Measurements from ENCODE around the gene SELENOS.
A peak's percentile ranks its signal among the peaks of the same experiment; 100 is the strongest.

The SELENOS gene

DNA sequence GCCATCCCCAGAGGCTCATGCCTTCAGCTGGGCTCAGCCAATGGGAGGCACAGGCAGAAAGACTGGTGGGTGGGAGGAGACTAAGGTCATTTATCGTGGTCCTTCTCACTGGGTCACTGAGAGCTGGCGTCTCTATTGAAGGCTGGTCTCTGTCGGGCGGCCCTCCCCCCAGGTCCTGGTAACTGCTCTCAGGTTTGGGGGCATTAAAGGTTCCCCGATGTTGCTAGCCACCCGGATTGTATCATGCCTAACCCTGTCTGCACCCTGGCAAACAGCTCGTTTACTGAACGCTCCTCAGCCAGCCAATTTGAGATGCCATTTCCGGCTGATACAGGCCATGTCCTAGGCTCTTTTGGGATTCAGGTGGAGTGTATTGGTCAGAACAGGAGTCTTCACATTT, 10.5 kb downstream of the SELENOS start:
- peak overlapping the region in 1 of 2 experiments; percentile 22 for H3K14ac ChIP-seq (ENCODE audit: low read length in 2 of 2)
- no peak overlapping the region for H3K27ac ChIP-seq (ENCODE audit: low read length, poor library complexity, severe bottlenecking)
- H3K79me1 ChIP-seq (replicated peaks; ENCODE audit: low read length, poor library complexity, severe bottlenecking): peaks cover 2% of the 10 kb centered on the region
- peaks cover 28 to 33% of the 10 kb centered on the region in 2 experiments for H3K36me3 ChIP-seq (ENCODE audit: control insufficient read depth in 1 of 2, insufficient read depth in 2 of 2, low read depth in 1 of 2, low read length in 2 of 2)
- DNase-seq: no peak
- 95% methylated on average over 9 of the region's 9 CpGs for WGBS
- H2BK15ac ChIP-seq (ENCODE audit: low read depth, poor library complexity, severe bottlenecking): no peak overlapping the region
- no peak overlapping the region for H3K23ac ChIP-seq (ENCODE audit: low read length in 2 of 2)
- H2BK120ac ChIP-seq (ENCODE audit: low read depth, low read length): no peak overlapping the region
- no peak overlapping the region for H4K8ac ChIP-seq (ENCODE audit: low read length)
- no peaks in the 10 kb centered on the region for H3K9me3 ChIP-seq (ENCODE audit: control insufficient read depth, low read length)
- H3K4ac ChIP-seq (ENCODE audit: low read depth in 1 of 2, low read length in 2 of 2): no peak overlapping the region
- H3K9ac ChIP-seq (ENCODE audit: low read length): peak overlapping the region; percentile 71
- no peak overlapping the region for H2AK5ac ChIP-seq (ENCODE audit: low read length, severe bottlenecking)
- H4K91ac ChIP-seq (ENCODE audit: low read length): no peak overlapping the region
- H3K18ac ChIP-seq (ENCODE audit: low read depth in 1 of 2, low read length in 2 of 2): no peak overlapping the region
- H3K27me3 ChIP-seq (ENCODE audit: control insufficient read depth in 1 of 2, insufficient read depth in 1 of 2, low read length in 2 of 2): no peaks in the 10 kb centered on the region
- no peak overlapping the region for H2BK12ac ChIP-seq (ENCODE audit: low read length in 2 of 2)
- H2BK5ac ChIP-seq (ENCODE audit: low read depth, low read length, poor library complexity, severe bottlenecking): no peak overlapping the region
- peaks cover 5% of the 10 kb centered on the region for H3K4me1 ChIP-seq (ENCODE audit: control insufficient read depth, insufficient read depth, low read depth, low read length)
- no peak overlapping the region for H2AFZ ChIP-seq (ENCODE audit: low read depth, low read length)
- H3K4me3 ChIP-seq (ENCODE audit: insufficient read depth in 1 of 2, low read depth in 1 of 2, low read length in 2 of 2): peak overlapping the region in 1 of 2 experiments; percentile 46
- no peak overlapping the region for H3K4me2 ChIP-seq (ENCODE audit: low read length, poor library complexity, severe bottlenecking)

DNA sequence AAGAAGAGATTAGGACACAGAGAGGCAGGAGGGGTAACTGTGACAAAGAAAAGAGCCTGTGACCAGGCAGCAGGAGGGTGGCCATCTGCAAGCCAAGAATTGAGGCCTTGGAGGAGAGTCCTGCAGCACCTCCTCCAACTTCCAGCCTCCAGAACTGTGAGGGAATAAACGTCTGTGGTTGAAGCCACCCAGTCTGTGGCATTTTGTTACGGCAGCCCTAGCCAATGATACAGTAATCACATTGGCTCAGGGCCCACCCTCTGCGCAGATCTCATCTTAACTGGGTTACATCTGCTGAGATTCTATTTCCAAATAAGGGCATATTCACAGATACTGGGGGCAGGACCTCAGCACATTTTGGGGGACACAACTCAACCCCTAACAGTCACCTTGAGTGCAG, 11.3 kb downstream of the SELENOS start:
- 87% methylated on average over 3 of the region's 3 CpGs for WGBS

DNA sequence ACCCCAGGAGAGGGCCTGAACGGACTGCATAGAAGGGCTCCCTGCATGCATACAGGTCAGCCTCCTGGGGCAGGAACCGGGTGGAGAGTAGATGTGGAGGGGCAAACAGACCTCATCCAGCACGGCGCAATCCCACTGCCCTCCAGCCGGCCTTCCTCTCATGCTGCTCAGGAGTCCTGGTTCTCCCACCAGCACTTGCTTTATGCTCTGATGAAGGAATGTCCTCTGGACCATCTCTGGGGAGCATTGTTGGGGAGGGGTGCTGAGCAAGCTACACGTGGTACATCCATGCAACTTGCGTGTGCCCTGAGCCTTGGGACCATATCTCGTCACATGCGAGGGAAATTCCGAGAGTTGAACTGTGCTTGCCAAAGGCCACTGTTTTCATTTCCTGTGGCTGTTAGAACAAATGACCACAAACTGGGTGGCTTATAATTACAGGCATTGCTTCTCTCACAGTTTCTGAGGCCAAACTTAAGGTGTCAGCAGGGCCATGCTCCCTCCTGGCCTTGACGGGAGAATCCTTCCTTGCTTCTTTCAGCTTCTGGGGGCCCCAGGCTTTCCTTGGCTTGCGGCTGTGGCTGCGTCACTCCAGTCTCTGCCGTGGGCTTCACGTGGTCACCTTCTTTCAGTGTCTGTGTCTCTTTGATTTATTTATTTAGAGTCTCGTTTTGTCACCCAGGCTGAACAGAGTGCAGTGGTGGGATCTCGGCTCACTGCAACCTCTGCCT, 12.2 kb downstream of the SELENOS start:
- no peak overlapping the region for H3K14ac ChIP-seq (ENCODE audit: low read length in 2 of 2)
- H3K4me2 ChIP-seq (ENCODE audit: low read length, poor library complexity, severe bottlenecking): no peak overlapping the region
- no peak overlapping the region for H3K18ac ChIP-seq (ENCODE audit: low read depth in 1 of 2, low read length in 2 of 2)
- H3K36me3 ChIP-seq (ENCODE audit: control insufficient read depth in 1 of 2, insufficient read depth in 2 of 2, low read depth in 1 of 2, low read length in 2 of 2): peaks cover 16% of the 10 kb centered on the region in 2 experiments
- H3K9me3 ChIP-seq (ENCODE audit: control insufficient read depth, low read length): no peaks in the 10 kb centered on the region
- H3K4me1 ChIP-seq (ENCODE audit: control insufficient read depth, insufficient read depth, low read depth, low read length): peaks cover 5% of the 10 kb centered on the region
- no peak overlapping the region for H2BK120ac ChIP-seq (ENCODE audit: low read depth, low read length)
- H3K79me1 ChIP-seq (replicated peaks; ENCODE audit: low read length, poor library complexity, severe bottlenecking): no peaks in the 10 kb centered on the region
- no peak overlapping the region for H3K4me3 ChIP-seq (ENCODE audit: insufficient read depth in 1 of 2, low read depth in 1 of 2, low read length in 2 of 2)
- H3K23ac ChIP-seq (ENCODE audit: low read length in 2 of 2): no peak overlapping the region
- no peak overlapping the region for H2BK15ac ChIP-seq (ENCODE audit: low read depth, poor library complexity, severe bottlenecking)
- no peak overlapping the region for H4K91ac ChIP-seq (ENCODE audit: low read length)
- H2AK5ac ChIP-seq (ENCODE audit: low read length, severe bottlenecking): no peak overlapping the region
- no peak overlapping the region for H2BK5ac ChIP-seq (ENCODE audit: low read depth, low read length, poor library complexity, severe bottlenecking)
- H2BK12ac ChIP-seq (ENCODE audit: low read length in 2 of 2): no peak overlapping the region
- 93% methylated on average over 17 of the region's 17 CpGs for WGBS
- no peak overlapping the region for H2AFZ ChIP-seq (ENCODE audit: low read depth, low read length)
- H4K8ac ChIP-seq (ENCODE audit: low read length): no peak overlapping the region
- DNase-seq: no peak
- H3K27me3 ChIP-seq (ENCODE audit: control insufficient read depth in 1 of 2, insufficient read depth in 1 of 2, low read length in 2 of 2): no peaks in the 10 kb centered on the region
- no peak overlapping the region for H3K27ac ChIP-seq (ENCODE audit: low read length, poor library complexity, severe bottlenecking)
- no peak overlapping the region for H3K9ac ChIP-seq (ENCODE audit: low read length)
- H3K4ac ChIP-seq (ENCODE audit: low read depth in 1 of 2, low read length in 2 of 2): no peak overlapping the region

More for the DNA sequence above, 11.3 kb downstream of the SELENOS start:
- H2BK15ac ChIP-seq (ENCODE audit: low read depth, poor library complexity, severe bottlenecking): no peak overlapping the region
- H3K4ac ChIP-seq (ENCODE audit: low read depth in 1 of 2, low read length in 2 of 2): no peak overlapping the region
- H3K4me1 ChIP-seq (ENCODE audit: control insufficient read depth, insufficient read depth, low read depth, low read length): peaks cover 5% of the 10 kb centered on the region
- no peak overlapping the region for H4K8ac ChIP-seq (ENCODE audit: low read length)
- no peak overlapping the region for H3K18ac ChIP-seq (ENCODE audit: low read depth in 1 of 2, low read length in 2 of 2)
- H3K9ac ChIP-seq (ENCODE audit: low read length): peak overlapping the region; percentile 71
- H3K9me3 ChIP-seq (ENCODE audit: control insufficient read depth, low read length): no peaks in the 10 kb centered on the region
- H2BK120ac ChIP-seq (ENCODE audit: low read depth, low read length): no peak overlapping the region
- no peak overlapping the region for H4K91ac ChIP-seq (ENCODE audit: low read length)
- no peak overlapping the region for H3K4me3 ChIP-seq (ENCODE audit: insufficient read depth in 1 of 2, low read depth in 1 of 2, low read length in 2 of 2)
- H3K36me3 ChIP-seq (ENCODE audit: control insufficient read depth in 1 of 2, insufficient read depth in 2 of 2, low read depth in 1 of 2, low read length in 2 of 2): peaks cover 25% of the 10 kb centered on the region in 2 experiments
- H2AK5ac ChIP-seq (ENCODE audit: low read length, severe bottlenecking): no peak overlapping the region
- no peak for DNase-seq
- no peak overlapping the region for H2BK12ac ChIP-seq (ENCODE audit: low read length in 2 of 2)
- H3K27ac ChIP-seq (ENCODE audit: low read length, poor library complexity, severe bottlenecking): no peak overlapping the region
- H3K79me1 ChIP-seq (replicated peaks; ENCODE audit: low read length, poor library complexity, severe bottlenecking): peaks cover 1% of the 10 kb centered on the region
- no peak overlapping the region for H3K14ac ChIP-seq (ENCODE audit: low read length in 2 of 2)
- no peak overlapping the region for H2AFZ ChIP-seq (ENCODE audit: low read depth, low read length)
- H3K27me3 ChIP-seq (ENCODE audit: control insufficient read depth in 1 of 2, insufficient read depth in 1 of 2, low read length in 2 of 2): no peaks in the 10 kb centered on the region
- H3K4me2 ChIP-seq (ENCODE audit: low read length, poor library complexity, severe bottlenecking): no peak overlapping the region
- H3K23ac ChIP-seq (ENCODE audit: low read length in 2 of 2): no peak overlapping the region
- H2BK5ac ChIP-seq (ENCODE audit: low read depth, low read length, poor library complexity, severe bottlenecking): no peak overlapping the region

DNA sequence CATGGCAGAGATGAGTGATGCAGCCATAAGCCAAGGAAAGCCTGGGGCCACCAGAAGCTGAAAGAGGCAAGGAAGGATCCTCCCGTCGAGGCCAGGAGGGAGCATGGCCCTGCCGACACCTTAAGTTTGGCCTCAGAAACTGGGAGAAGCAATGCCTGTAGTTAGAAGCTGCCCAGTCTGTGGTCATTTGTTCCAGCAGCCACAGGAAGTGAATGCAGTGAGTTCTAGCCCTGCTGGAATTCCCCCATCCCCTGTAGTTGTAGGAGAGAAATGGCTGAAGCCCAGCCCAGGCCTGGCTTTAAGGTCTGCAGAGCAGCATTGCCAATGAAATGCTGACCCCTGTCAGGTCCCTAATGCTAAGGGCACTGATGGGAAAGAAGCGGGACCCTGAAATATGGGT, 13.3 kb downstream of the SELENOS start:
- no peak overlapping the region for H2AFZ ChIP-seq (ENCODE audit: low read depth, low read length)
- H3K4me2 ChIP-seq (ENCODE audit: low read length, poor library complexity, severe bottlenecking): no peak overlapping the region
- no peaks in the 10 kb centered on the region for H3K27me3 ChIP-seq (ENCODE audit: control insufficient read depth in 1 of 2, insufficient read depth in 1 of 2, low read length in 2 of 2)
- H3K9ac ChIP-seq (ENCODE audit: low read length): no peak overlapping the region
- peak; percentile 42 for DNase-seq
- H2BK5ac ChIP-seq (ENCODE audit: low read depth, low read length, poor library complexity, severe bottlenecking): no peak overlapping the region
- no peak overlapping the region for H2BK15ac ChIP-seq (ENCODE audit: low read depth, poor library complexity, severe bottlenecking)
- H2BK120ac ChIP-seq (ENCODE audit: low read depth, low read length): no peak overlapping the region
- H3K27ac ChIP-seq (ENCODE audit: low read length, poor library complexity, severe bottlenecking): no peak overlapping the region
- H4K8ac ChIP-seq (ENCODE audit: low read length): peak overlapping the region; percentile 27
- H4K91ac ChIP-seq (ENCODE audit: low read length): no peak overlapping the region
- no peak overlapping the region for H2AK5ac ChIP-seq (ENCODE audit: low read length, severe bottlenecking)
- peaks cover 5 to 6% of the 10 kb centered on the region in 2 experiments for H3K36me3 ChIP-seq (ENCODE audit: control insufficient read depth in 1 of 2, insufficient read depth in 2 of 2, low read depth in 1 of 2, low read length in 2 of 2)
- no peaks in the 10 kb centered on the region for H3K9me3 ChIP-seq (ENCODE audit: control insufficient read depth, low read length)
- H3K18ac ChIP-seq (ENCODE audit: low read depth in 1 of 2, low read length in 2 of 2): no peak overlapping the region
- H3K4me3 ChIP-seq (ENCODE audit: insufficient read depth in 1 of 2, low read depth in 1 of 2, low read length in 2 of 2): no peak overlapping the region
- H3K4ac ChIP-seq (ENCODE audit: low read depth in 1 of 2, low read length in 2 of 2): no peak overlapping the region
- no peak overlapping the region for H2BK12ac ChIP-seq (ENCODE audit: low read length in 2 of 2)
- no peaks in the 10 kb centered on the region for H3K79me1 ChIP-seq (replicated peaks; ENCODE audit: low read length, poor library complexity, severe bottlenecking)
- 94% methylated on average over 4 of the region's 4 CpGs for WGBS
- H3K4me1 ChIP-seq (ENCODE audit: control insufficient read depth, insufficient read depth, low read depth, low read length): peaks cover 5% of the 10 kb centered on the region
- H3K23ac ChIP-seq (ENCODE audit: low read length in 2 of 2): no peak overlapping the region
- no peak overlapping the region for H3K14ac ChIP-seq (ENCODE audit: low read length in 2 of 2)

All from mesenchymal stem cell (in vitro differentiated cells and primary cell).